ENCODE results near the gene SH2D5. TPM values are rescaled to one million over a fixed set of nuclear protein-coding genes. Genes with fewer than 3 reads are reported as not detected.

SH2D5 gene
- total RNA-seq, 1 experiment from 2014 or later = 8.7 TPM

DNA sequence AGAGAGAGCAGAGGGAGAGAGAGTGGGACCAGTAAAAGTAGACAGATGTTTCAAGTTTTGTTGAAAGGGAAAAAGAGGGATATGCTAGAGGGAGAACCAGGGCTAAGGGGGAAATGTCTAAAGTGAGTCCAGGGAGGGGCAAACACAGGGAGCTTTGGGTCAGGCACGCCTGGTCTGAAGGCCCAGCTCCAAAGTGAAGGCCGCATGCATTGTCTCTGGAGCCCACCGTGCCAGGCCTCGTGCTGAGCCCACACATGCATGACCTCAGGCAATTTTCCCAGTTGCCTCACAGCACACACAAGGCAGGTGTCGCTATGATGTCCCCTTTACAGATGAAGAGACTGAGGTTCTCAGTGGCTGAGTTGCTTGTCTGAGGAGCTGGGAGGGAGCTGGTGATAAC is 30.7 kb downstream of the SH2D5 start:
- TF ChIP-seq, protein P1, sequence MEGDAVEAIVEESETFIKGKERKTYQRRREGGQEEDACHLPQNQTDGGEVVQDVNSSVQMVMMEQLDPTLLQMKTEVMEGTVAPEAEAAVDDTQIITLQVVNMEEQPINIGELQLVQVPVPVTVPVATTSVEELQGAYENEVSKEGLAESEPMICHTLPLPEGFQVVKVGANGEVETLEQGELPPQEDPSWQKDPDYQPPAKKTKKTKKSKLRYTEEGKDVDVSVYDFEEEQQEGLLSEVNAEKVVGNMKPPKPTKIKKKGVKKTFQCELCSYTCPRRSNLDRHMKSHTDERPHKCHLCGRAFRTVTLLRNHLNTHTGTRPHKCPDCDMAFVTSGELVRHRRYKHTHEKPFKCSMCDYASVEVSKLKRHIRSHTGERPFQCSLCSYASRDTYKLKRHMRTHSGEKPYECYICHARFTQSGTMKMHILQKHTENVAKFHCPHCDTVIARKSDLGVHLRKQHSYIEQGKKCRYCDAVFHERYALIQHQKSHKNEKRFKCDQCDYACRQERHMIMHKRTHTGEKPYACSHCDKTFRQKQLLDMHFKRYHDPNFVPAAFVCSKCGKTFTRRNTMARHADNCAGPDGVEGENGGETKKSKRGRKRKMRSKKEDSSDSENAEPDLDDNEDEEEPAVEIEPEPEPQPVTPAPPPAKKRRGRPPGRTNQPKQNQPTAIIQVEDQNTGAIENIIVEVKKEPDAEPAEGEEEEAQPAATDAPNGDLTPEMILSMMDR (conservative IDR thresholded peaks at IDR 0.05) = no peak
- Histone ChIP-seq H3K23me2 (ENCODE audit: insufficient read length, low read depth, low read length, poor library complexity, severe bottlenecking) (peaks cover 2% of the 10 kb centered on the region), H3K27ac (ENCODE audit: insufficient read length, low read depth, low read length) (no peak overlapping the region), H3K4me1 (ENCODE audit: insufficient read depth, low read length) (no peaks in the 10 kb centered on the region), H3K4ac (ENCODE audit: low read depth, low read length) (no peak overlapping the region), H2BK15ac (ENCODE audit: low read depth, low read length) (no peak overlapping the region), H3K18ac (ENCODE audit: insufficient read length, low read depth, low read length) (no peak overlapping the region), H3K79me1 (ENCODE audit: insufficient read depth, low read depth, low read length, poor library complexity, severe bottlenecking) (no peaks in the 10 kb centered on the region), H2BK12ac (ENCODE audit: insufficient read length, low read depth, low read length) (no peak overlapping the region), H4K91ac (ENCODE audit: insufficient read length, low read depth, low read length) (no peak overlapping the region), H2BK120ac (ENCODE audit: low read depth, low read length, poor library complexity, severe bottlenecking) (no peak overlapping the region), H3K23ac (ENCODE audit: insufficient read length, low read depth, low read length) (no peak overlapping the region), H4K20me1 (ENCODE audit: control insufficient read depth, insufficient read depth, insufficient read length) (no peaks in the 10 kb centered on the region), H3K9me3 (ENCODE audit: control insufficient read depth, low read depth, low read length) (no peaks in the 10 kb centered on the region), H4K8ac (replicated peaks; ENCODE audit: insufficient read length, low read depth, low read length) (no peak overlapping the region), H3K9ac (ENCODE audit: extremely low read depth, insufficient read length, low read length) (no peak overlapping the region), H3K79me2 (ENCODE audit: insufficient read depth, low read length) (no peaks in the 10 kb centered on the region), H2BK20ac (ENCODE audit: low read depth, low read length, poor library complexity, severe bottlenecking) (no peak overlapping the region), H4K5ac (ENCODE audit: insufficient read length, low read depth, low read length) (no peak overlapping the region), H2BK5ac (ENCODE audit: insufficient read length, low read length) (no peak overlapping the region), H3K14ac (ENCODE audit: insufficient read depth, low read length) (no peak overlapping the region), H2AFZ (ENCODE audit: low read length) (no peak overlapping the region), H3K56ac (ENCODE audit: insufficient read length, low read depth, low read length) (no peak overlapping the region), H2AK5ac (ENCODE audit: insufficient read length, low read length) (no peak overlapping the region), H3K4me2 (ENCODE audit: insufficient read depth, insufficient read length, low read length) (no peak overlapping the region), H3T11ph (ENCODE audit: low read length) (no peak overlapping the region), H3K27me3 (ENCODE audit: insufficient read depth, low read length) (no peaks in the 10 kb centered on the region)
- Mint-ChIP-seq H3K4me1 (peaks cover 0 to 10% of the 10 kb centered on the region in 2 experiments; a peak in 3 of 4 replicates), H3K27ac (no peak overlapping the region; a peak in 2 of 7 replicates), H3K4me3 (no peak overlapping the region), H3K9me3 (no peaks in the 10 kb centered on the region), H3K36me3 (ENCODE audit: insufficient read depth in 1 of 3, low read depth in 3 of 3) (peaks cover 0 to 12% (median 5%) of the 10 kb centered on the region in 3 experiments; a peak in 4 of 7 replicates), H3K27me3 (ENCODE audit: low read depth) (peaks cover 6% of the 10 kb centered on the region)
- no CpG with 5 or more reads among the region's 5 CpGs for WGBS (ENCODE audit: extremely low coverage, insufficient read length, low lambda C conversion rate)
- no peak for DNase-seq

Measured in H9 (cell line).